Panc1 (cell line): ENCODE measurements around the gene MEF2D.

Source experiments
- CTCF ChIP-seq: fragments of 450-650 bp; IDR thresholded peaks from 2 replicates; pipeline ENCODE4 v1.5.1; 2017; ENCODE audit warnings: mild to moderate bottlenecking
- POLR2AphosphoS5 ChIP-seq: IDR thresholded peaks from 2 replicates; pipeline ENCODE4 v1.6.1; 2012; ENCODE audit warnings: mild to moderate bottlenecking, low read depth, low read length, moderate library complexity
- REST ChIP-seq, 2 experiments: IDR thresholded peaks; 2 replicates each; pipeline ENCODE4 v1.6.1; 2011 to 2012; ENCODE audit warnings: low read depth in 2 of 2, control low read depth in 1 of 2, low read length in 1 of 2, mild to moderate bottlenecking in 1 of 2, moderate library complexity in 1 of 2; ENCODE audit not compliant: insufficient read depth in 1 of 2

GRCh38 chr1:156467385-156467784 is 33.2 kb downstream of the MEF2D start:
- TF ChIP-seq CTCF: no peak
- no peak for TF ChIP-seq REST (IDR thresholded peaks at IDR 0.05; ENCODE audit: insufficient read depth in 1 of 2, low read depth in 2 of 2, low read length in 1 of 2)
- TF ChIP-seq POLR2AphosphoS5: no peak
